ENCODE data around the gene HMGCR. TPM values are rescaled to one million over a fixed set of nuclear protein-coding genes. Genes with fewer than 3 reads are reported as not detected.

Gene HMGCR
- total and polyA plus RNA-seq, 2 donors (not counting 1 experiment from before 2014, with no cell fraction given) = 8.1 to 55.7 TPM

DNA sequence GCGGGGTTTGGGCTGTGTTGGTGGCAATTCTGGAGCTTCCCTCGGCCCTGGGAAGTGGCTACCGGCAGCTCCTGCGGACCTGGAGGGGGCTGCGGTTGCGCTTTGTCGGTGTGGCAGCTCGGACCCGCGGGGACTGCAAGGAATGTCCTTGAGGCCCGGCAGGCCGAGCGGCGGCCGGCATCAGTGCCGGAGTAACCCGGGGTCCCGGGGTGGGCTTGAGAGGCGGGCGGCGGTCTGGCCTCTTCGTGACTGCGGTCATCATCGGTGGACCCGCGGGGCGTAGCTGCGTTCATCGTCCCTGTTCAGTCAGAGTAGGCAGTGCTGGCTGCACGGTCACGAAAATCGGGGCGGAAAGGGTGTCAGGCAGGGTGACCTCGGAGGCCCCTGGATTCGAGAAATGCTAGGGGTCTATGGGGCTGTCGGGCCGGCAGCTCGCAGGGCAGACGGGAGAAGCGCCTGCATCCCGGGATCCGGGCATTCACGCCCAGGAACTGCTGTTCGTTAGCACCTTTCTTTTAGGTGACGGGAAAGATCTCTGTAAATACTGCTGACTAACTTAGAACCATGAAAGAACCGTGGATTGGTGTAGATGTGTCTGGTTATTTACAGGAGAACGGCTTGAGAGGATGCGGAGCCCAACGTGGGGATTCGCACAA is 474 bp downstream of the HMGCR start:
- ChIA-PET CTCF (interaction anchor here (0.6 to 1.6 kb wide), 6 partner anchors 38 to 570 kb away, joined by 3 to 16 read pairs (median 4); partner anchors contain the start of genes ANKRD31, CERT1, GFM2 and NSA2), POLR2A (interaction anchor here (1.6 kb wide), 1 partner anchor 101 kb away, joined by 10 read pairs; the partner anchor contains the start of gene ANKRD31)
- no peak overlapping the region for H3K27ac Mint-ChIP-seq
- WGBS (ENCODE audit: insufficient coverage) = 1% methylated on average over 44 of the region's 50 CpGs
- Histone ChIP-seq H2AFZ (ENCODE audit: insufficient read depth, low read depth, low read length, poor library complexity, severe bottlenecking) (peak overlapping the region; percentile 92), H3K27me3 (replicated peaks in 1 of 4; ENCODE audit: control extremely low read depth in 1 of 4, control insufficient read depth in 3 of 4, insufficient read depth in 4 of 4, low read length in 3 of 4) (no peaks in the 10 kb centered on the region), H3K4me2 (replicated peaks; ENCODE audit: low read depth, low read length, poor library complexity, severe bottlenecking) (peak overlapping the region; percentile 91), H3K4me1 (ENCODE audit: control insufficient read depth in 2 of 2, insufficient read depth in 2 of 2, low read length in 2 of 2) (peaks cover 16 to 17% of the 10 kb centered on the region in 2 donors), H3K4me3 (ENCODE audit: control extremely low read depth in 1 of 5, extremely low read depth in 1 of 5, insufficient read depth in 1 of 5, low read depth in 2 of 5, low read length in 4 of 5) (peak overlapping the region; percentile 71 to 98 (median 88)), H3K9ac (ENCODE audit: low read length) (peak overlapping the region; percentile 91), H4K20me1 (ENCODE audit: control insufficient read depth, insufficient read depth, low read length, poor library complexity, severe bottlenecking) (peaks cover 4% of the 10 kb centered on the region), H3K79me2 (ENCODE audit: control insufficient read depth, insufficient read depth, low read length) (peaks cover 54% of the 10 kb centered on the region), H3K36me3 (replicated peaks in 1 of 2; ENCODE audit: control extremely low read depth in 1 of 2, control insufficient read depth in 1 of 2, extremely low read depth in 1 of 2, insufficient read depth in 2 of 2, low read length in 1 of 2) (no peaks in the 10 kb centered on the region), H3K27ac (ENCODE audit: low read length in 2 of 2) (peak overlapping the region; percentile 73 to 91), H3K9me3 (ENCODE audit: control extremely low read depth in 1 of 3, control insufficient read depth in 2 of 3, insufficient read depth in 1 of 3, low read length in 2 of 3) (no peaks in the 10 kb centered on the region)
- no peak overlapping the region for H3K4me3 Mint-ChIP-seq
- H3K27me3 Mint-ChIP-seq = no peaks in the 10 kb centered on the region
- intact Hi-C loops (cut with micrococcal nuclease) = loop anchor here (1.0 to 5.0 kb wide), 6 partner anchors 174 to 1840 kb away; partner anchors contain the start of genes ANKRA2, BTF3, CERT1 and IQGAP2
- ATAC-seq (ENCODE audit: low read depth) (no peak), DNase-seq (no peak)
- H3K4me1 Mint-ChIP-seq = peaks cover 33% of the 10 kb centered on the region
- H3K9me3 Mint-ChIP-seq (ENCODE audit: insufficient read depth) = no peaks in the 10 kb centered on the region
- TF ChIP-seq, protein P1, sequence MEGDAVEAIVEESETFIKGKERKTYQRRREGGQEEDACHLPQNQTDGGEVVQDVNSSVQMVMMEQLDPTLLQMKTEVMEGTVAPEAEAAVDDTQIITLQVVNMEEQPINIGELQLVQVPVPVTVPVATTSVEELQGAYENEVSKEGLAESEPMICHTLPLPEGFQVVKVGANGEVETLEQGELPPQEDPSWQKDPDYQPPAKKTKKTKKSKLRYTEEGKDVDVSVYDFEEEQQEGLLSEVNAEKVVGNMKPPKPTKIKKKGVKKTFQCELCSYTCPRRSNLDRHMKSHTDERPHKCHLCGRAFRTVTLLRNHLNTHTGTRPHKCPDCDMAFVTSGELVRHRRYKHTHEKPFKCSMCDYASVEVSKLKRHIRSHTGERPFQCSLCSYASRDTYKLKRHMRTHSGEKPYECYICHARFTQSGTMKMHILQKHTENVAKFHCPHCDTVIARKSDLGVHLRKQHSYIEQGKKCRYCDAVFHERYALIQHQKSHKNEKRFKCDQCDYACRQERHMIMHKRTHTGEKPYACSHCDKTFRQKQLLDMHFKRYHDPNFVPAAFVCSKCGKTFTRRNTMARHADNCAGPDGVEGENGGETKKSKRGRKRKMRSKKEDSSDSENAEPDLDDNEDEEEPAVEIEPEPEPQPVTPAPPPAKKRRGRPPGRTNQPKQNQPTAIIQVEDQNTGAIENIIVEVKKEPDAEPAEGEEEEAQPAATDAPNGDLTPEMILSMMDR (IDR thresholded peaks at IDR 0.05) = no peak
- no peak for TF ChIP-seq EZH2 (IDR thresholded peaks at IDR 0.05; ENCODE audit: borderline replicate concordance, insufficient read depth, low read depth, low read length, poor library complexity, severe bottlenecking)

DNA sequence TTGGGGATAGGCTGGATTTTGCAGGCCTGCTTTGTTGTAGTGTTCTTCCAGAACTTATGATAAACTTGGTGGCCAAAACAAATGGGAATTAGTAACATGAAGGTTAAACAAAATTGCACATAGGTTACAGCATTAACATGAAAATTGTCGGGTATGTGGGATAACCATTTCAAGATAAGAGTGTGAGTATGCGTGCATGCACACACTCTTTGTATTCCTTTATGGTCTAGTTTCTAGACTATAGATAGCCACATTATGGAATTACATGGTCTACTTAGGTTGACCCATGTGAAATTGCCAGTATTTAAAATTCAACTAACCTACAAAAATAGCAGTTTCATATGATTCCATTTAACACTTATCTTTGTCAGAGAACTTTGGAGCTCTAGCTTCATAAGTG is 1.4 kb downstream of the HMGCR start:
- CTCF ChIA-PET = no interaction called here
- H3K4me1 ChIP-seq (ENCODE audit: control insufficient read depth in 2 of 2, insufficient read depth in 2 of 2, low read length in 2 of 2) = peaks cover 16 to 17% of the 10 kb centered on the region in 2 donors
- Mint-ChIP-seq H3K9me3 (ENCODE audit: insufficient read depth) (no peaks in the 10 kb centered on the region), H3K27ac (peak overlapping the region; percentile 78), H3K27me3 (no peaks in the 10 kb centered on the region), H3K4me1 (peaks cover 33% of the 10 kb centered on the region), H3K4me3 (no peak overlapping the region)
- H3K9me3 ChIP-seq (ENCODE audit: control extremely low read depth in 1 of 3, control insufficient read depth in 2 of 3, insufficient read depth in 1 of 3, low read length in 2 of 3) = no peaks in the 10 kb centered on the region
- peaks cover 63% of the 10 kb centered on the region for H3K79me2 ChIP-seq (ENCODE audit: control insufficient read depth, insufficient read depth, low read length)
- H4K20me1 ChIP-seq (ENCODE audit: control insufficient read depth, insufficient read depth, low read length, poor library complexity, severe bottlenecking) = peaks cover 7% of the 10 kb centered on the region
- intact Hi-C loops (cut with micrococcal nuclease) = loop anchor here (5.0 kb wide), 3 partner anchors 229 to 1841 kb away; partner anchors contain the start of genes BTF3 and IQGAP2
- POLR2A ChIA-PET = no interaction called here
- TF ChIP-seq EZH2 (IDR thresholded peaks at IDR 0.05; ENCODE audit: borderline replicate concordance, insufficient read depth, low read depth, low read length, poor library complexity, severe bottlenecking) = no peak
- TF ChIP-seq, protein P1 (IDR thresholded peaks at IDR 0.05) = no peak
- no CpG with 5 or more reads among the region's 2 CpGs for WGBS (ENCODE audit: insufficient coverage)
- peak overlapping the region; percentile 91 for H3K4me2 ChIP-seq (replicated peaks; ENCODE audit: low read depth, low read length, poor library complexity, severe bottlenecking)
- no peak for ATAC-seq (ENCODE audit: low read depth)
- DNase-seq = no peak
- H3K27ac ChIP-seq (ENCODE audit: low read length in 2 of 2) = no peak overlapping the region
- no peaks in the 10 kb centered on the region for H3K36me3 ChIP-seq (replicated peaks in 1 of 2; ENCODE audit: control extremely low read depth in 1 of 2, control insufficient read depth in 1 of 2, extremely low read depth in 1 of 2, insufficient read depth in 2 of 2, low read length in 1 of 2)
- H3K9ac ChIP-seq (ENCODE audit: low read length) = peak overlapping the region; percentile 91
- no peak overlapping the region for H2AFZ ChIP-seq (ENCODE audit: insufficient read depth, low read depth, low read length, poor library complexity, severe bottlenecking)
- H3K4me3 ChIP-seq (ENCODE audit: control extremely low read depth in 1 of 5, extremely low read depth in 1 of 5, insufficient read depth in 1 of 5, low read depth in 2 of 5, low read length in 4 of 5) = peak overlapping the region in 1 of 5 experiments; percentile 98
- no peaks in the 10 kb centered on the region for H3K27me3 ChIP-seq (replicated peaks in 1 of 4; ENCODE audit: control extremely low read depth in 1 of 4, control insufficient read depth in 3 of 4, insufficient read depth in 4 of 4, low read length in 3 of 4)

Measured in B cell (primary cell).